GM12801 (cell line): ENCODE results near the gene CTBP2.

Source experiments
- TF ChIP-seq, protein P1 (sequence below): IDR thresholded peaks from one replicate; pipeline ENCODE4 v1.5.1; 2011; ENCODE audit warnings: control low read depth; ENCODE audit not compliant: insufficient read length; ENCODE audit errors: extremely low read depth

Gene CTBP2

DNA sequence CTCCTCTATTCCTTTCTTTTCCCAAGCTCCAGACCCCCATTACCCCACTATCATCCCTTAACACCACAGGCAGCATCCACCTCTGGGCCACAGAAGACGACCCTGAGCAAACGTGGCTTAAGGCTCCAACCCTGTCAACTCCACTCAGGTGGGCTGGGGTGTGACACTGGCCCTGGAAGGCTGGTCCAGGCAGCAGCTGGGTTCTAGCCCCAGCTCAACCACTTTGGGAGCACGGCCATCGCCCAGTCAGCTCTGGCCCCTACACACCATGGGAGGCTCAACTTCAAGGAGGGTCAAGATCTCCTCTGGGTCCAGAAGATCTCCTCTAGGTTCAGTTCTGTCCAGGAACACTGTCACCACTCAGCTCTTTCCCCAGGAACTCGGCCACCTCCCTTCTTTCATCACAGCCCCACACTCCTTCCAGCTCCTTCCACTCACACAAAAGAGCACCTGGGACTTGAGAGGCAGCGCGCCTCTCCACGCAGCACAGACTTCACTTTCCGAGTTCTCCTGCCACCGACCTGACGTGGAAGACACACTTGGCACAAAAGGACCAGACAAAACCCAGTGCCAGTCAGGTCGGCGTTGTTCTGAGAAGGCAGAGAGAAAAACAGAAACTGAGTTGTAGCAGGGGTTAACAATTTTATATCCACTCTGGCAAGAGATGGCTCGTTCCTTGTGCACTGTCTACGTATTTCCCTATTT lies 84.1 kb downstream of the CTBP2 start:
- TF ChIP-seq, protein P1, sequence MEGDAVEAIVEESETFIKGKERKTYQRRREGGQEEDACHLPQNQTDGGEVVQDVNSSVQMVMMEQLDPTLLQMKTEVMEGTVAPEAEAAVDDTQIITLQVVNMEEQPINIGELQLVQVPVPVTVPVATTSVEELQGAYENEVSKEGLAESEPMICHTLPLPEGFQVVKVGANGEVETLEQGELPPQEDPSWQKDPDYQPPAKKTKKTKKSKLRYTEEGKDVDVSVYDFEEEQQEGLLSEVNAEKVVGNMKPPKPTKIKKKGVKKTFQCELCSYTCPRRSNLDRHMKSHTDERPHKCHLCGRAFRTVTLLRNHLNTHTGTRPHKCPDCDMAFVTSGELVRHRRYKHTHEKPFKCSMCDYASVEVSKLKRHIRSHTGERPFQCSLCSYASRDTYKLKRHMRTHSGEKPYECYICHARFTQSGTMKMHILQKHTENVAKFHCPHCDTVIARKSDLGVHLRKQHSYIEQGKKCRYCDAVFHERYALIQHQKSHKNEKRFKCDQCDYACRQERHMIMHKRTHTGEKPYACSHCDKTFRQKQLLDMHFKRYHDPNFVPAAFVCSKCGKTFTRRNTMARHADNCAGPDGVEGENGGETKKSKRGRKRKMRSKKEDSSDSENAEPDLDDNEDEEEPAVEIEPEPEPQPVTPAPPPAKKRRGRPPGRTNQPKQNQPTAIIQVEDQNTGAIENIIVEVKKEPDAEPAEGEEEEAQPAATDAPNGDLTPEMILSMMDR, result no peak

DNA sequence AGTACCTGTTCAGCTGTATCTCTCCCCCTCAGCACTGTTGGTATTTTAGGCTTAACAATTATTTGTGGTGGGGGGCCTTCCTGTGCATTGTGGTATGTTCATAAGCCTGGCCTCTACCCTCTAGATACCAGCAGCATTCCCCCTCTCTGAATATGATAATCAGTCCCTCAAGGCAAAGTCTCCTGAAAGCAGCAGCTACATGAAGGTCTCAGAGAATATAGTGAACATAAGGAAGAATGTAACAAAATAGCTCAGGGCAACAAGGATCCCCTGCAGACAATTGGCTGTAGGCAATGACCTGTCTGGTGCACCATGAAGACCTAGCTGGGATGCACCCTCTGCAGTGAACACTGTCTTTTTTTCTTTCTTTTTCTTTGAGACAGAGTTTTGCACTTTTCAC lies 86.4 kb downstream of the CTBP2 start:
- TF ChIP-seq, protein P1, result no peak

DNA sequence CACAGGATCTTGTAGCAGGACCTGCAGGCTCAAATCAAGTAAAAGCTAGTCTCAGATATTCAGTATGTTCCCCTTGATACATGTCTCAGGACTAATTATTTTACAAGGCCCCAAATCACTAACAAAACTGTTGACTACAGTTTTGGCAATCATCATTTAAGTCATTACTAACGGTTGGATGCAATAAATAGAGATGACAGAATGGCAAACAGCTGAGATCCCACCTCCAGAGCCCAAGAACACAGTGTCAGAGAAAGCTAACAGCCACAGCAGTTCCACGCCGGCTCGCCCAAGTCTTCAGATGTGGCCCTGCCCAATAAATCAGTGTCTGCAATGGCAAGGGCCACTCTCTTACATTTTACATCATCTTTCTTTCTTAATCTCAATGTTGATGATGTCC lies 87.6 kb downstream of the CTBP2 start:
- TF ChIP-seq, protein P1, result no peak

DNA sequence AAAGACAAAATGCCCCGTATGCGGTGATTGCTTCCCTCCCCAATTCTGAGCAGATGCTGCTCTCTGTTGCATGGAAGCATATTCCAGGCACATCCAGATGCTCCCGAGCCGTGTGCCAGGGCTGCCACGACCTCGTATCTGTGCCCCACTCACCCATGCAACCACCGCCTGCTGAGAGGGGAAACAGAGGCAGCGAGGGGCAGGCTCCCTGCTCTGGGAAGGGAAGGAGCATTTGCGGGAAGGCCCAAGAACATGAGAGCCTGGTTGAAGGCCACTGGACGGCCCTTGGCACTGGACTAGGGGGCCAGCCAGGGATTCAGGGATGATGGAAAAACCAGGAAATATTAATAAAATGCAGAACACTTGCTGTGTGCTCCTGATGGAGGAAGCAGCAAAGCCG lies 89.4 kb downstream of the CTBP2 start:
- TF ChIP-seq, protein P1, result no peak

DNA sequence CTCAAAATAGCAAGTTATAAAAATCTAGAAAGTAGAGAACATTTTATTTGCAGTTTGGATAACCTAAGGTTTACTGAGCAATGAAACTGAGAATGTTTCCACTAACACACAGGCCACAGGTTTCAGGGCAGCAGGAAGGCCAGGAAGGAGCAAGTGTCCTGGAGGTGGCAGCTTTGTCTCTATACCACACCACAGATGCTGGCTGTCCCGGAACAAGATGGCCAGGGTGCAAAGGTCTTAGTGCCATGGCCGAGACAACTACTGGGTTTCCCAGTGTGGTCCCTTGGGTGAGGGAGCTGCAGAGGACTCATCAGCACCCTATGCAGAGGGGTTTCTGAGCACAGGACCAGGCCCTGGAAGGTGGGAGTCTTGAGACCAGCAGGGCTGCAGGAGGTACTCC lies 92.0 kb downstream of the CTBP2 start:
- TF ChIP-seq, protein P1, result no peak

DNA sequence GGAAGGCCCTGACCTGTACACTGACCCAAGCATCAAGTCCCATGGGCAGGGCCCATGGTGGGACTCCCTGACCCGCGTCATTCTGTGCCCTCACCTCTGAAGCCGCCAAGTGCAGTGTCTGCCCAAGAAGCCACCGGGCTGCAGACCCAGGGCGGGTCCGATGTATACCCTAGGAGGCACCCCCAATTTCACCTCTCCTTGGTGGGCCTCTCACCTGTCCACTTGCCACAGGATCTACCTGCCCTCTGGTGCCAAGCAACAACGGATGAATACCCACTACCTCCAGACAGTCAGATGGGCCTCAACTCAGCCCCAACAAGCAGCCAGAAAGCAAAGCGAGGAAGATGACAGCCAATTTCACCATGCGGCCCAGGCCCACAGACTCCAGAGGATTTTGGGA lies 92.6 kb downstream of the CTBP2 start:
- TF ChIP-seq, protein P1, result no peak

DNA sequence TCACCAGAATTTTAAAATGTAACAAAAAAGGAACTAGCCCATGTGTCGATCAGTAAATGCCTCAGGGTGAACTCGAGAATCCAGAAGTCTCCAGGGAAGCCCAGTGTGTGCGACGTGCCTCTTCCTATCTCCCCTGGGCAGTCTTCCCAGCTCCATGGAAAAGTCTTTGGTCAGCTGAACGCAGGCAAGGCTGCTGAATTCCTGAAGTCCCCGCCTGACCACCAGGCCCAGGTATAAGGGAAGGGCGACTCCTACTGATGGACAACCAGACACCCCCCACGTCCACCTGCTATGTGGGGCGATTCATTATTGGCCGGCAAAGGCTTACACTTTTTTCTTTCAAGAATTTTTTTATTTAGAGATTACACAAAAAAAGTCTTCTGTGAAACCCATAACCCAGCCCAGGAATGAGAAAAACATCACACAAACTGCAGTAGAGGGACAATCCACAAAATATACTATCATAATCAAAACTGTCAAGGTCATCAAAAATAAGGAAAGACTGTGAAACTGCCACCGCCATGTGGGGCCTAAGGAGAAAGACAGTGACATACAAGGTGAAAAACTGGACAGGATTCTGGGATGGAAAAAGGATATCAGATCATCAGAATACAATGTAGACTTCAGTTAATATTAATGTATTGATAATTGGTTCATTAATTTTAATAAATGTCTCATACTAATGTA lies 93.5 kb downstream of the CTBP2 start:
- TF ChIP-seq, protein P1, result no peak
